Measurements from ENCODE around the gene IQCE. TPM values are rescaled to one million over a fixed set of nuclear protein-coding genes. Genes with fewer than 3 reads are reported as not detected.
A peak's percentile ranks its signal among the peaks of the same experiment; 100 is the strongest.

The IQCE gene
- total RNA-seq, 4 donors from 2014 or later: 27.2 to 187 (median 55.5) TPM

DNA sequence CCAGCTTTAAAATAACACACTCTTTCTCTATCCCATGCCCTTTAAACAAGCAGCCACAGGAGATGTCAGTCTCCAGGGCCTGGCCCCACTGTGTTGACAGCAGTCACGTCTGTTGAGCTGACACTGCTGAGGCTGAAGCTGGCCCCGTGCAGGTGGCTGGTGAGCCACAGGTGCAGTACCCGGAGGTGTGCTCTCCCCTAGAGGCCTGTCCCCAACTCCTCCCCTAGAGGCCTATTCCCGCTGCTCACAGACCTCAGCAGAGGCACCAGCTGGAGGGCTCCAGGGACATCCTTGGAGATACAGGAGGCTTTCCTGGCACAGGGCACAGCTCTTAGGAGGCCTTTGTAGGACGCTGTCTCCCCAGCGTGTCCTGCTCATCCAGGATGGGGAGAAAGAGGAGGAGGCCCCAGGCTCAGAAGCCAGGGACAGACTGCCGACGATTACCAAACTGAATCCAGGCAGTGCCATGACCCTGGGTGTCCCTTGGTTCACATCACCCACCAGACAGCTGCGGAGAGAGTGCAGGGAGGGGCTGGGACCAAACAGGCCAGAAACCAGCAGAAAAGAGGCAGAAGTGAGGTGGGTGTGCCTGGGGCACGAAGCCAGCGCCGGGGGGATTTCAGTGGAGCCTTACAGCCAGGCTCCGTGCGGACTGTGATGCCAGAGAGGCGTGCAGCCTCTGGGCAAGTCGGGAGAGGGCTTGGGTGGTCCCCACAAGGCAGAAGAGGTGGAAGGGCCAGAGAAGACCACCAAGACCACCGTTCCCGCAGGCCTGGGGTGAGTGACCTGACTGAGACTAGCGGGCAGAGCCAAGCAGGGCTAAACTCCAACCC is 54.5 kb downstream of the IQCE start:
- in situ Hi-C loops (cut with MboI; ENCODE audit: low pct_ligation_motif_present in 1 of 4, low pct_unique_long_range_greater_than_20kb in 1 of 4, low sequenced_read_pairs in 3 of 4): no loop called here
- no peak for TF ChIP-seq POLR2AphosphoS5 (IDR thresholded peaks at IDR 0.05)
- TF ChIP-seq POLR2A (IDR thresholded peaks at IDR 0.05): no peak
- TF ChIP-seq EP300 (IDR thresholded peaks at IDR 0.05; ENCODE audit: low read depth): no peak
- TF ChIP-seq, protein P1, sequence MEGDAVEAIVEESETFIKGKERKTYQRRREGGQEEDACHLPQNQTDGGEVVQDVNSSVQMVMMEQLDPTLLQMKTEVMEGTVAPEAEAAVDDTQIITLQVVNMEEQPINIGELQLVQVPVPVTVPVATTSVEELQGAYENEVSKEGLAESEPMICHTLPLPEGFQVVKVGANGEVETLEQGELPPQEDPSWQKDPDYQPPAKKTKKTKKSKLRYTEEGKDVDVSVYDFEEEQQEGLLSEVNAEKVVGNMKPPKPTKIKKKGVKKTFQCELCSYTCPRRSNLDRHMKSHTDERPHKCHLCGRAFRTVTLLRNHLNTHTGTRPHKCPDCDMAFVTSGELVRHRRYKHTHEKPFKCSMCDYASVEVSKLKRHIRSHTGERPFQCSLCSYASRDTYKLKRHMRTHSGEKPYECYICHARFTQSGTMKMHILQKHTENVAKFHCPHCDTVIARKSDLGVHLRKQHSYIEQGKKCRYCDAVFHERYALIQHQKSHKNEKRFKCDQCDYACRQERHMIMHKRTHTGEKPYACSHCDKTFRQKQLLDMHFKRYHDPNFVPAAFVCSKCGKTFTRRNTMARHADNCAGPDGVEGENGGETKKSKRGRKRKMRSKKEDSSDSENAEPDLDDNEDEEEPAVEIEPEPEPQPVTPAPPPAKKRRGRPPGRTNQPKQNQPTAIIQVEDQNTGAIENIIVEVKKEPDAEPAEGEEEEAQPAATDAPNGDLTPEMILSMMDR (IDR thresholded peaks at IDR 0.05): no peak
- Histone ChIP-seq H3K4me1 (peaks cover 6 to 15% (median 12%) of the 10 kb centered on the region in 4 donors), H3K27ac (no peak overlapping the region), H3K4me3 (no peak overlapping the region), H3K27me3 (no peaks in the 10 kb centered on the region), H3K36me3 (no peaks in the 10 kb centered on the region), H3K9me3 (no peaks in the 10 kb centered on the region)
- WGBS, 2 donors (ENCODE audit: low coverage in 1 of 2): 90% methylated on average over 19 of the region's 19 CpGs; no CpG with 5 or more reads in 1 of the 2 donors
- intact Hi-C loops (cut with DNase I; ENCODE audit: low total_unique reads): no loop called here
- no peak for DNase-seq

DNA sequence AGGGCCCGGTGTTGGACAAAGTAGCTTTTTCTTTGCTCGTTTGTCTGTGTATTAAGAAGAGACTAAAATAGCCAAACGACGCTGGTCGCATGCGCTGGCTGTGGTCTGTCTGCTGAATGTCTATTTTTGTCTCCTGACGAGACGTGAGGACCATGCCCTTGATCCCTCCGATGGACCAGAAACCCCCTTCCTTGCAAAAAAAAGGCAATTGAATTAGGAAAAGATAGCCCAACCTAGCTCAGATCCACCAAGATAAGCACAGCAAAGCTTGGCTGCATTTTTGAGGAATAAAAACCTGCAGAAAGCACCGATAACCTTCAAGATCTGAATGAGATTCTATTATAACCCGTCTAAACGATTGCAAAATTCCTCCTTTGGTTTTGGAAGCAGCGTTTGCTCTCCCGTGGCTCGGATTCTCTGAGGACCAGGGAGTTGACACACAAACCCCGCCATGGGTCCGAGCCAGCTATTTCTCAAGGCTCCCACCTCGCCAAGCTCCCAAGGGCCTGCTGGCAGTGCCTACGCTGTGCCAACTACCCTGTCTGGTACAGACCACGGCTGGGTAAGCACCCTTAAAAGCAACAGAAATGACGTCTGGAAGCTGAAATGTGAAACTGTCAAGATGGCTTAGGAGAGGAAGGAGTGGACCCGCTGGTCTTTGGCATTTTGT is 55.3 kb downstream of the IQCE start:
- no peak overlapping the region for H3K27ac ChIP-seq
- no peaks in the 10 kb centered on the region for H3K9me3 ChIP-seq
- TF ChIP-seq POLR2AphosphoS5 (IDR thresholded peaks at IDR 0.05) (peak in 2 of 3 donors; percentile 11 to 24), EP300 (IDR thresholded peaks at IDR 0.05; ENCODE audit: low read depth) (no peak), POLR2A (IDR thresholded peaks at IDR 0.05) (no peak)
- TF ChIP-seq, protein P1 (IDR thresholded peaks at IDR 0.05): no peak
- no peaks in the 10 kb centered on the region for H3K27me3 ChIP-seq
- no peaks in the 10 kb centered on the region for H3K36me3 ChIP-seq
- in situ Hi-C loops (cut with MboI; ENCODE audit: low pct_ligation_motif_present in 1 of 4, low pct_unique_long_range_greater_than_20kb in 1 of 4, low sequenced_read_pairs in 3 of 4): no loop called here
- WGBS, 2 donors (ENCODE audit: low coverage in 1 of 2): 45 to 58% methylated on average over 8 to 22 of the region's 22 CpGs
- no peak overlapping the region for H3K4me3 ChIP-seq
- peaks cover 6 to 15% (median 12%) of the 10 kb centered on the region in 4 donors for H3K4me1 ChIP-seq
- DNase-seq: no peak
- intact Hi-C loops (cut with DNase I; ENCODE audit: low total_unique reads): no loop called here

DNA sequence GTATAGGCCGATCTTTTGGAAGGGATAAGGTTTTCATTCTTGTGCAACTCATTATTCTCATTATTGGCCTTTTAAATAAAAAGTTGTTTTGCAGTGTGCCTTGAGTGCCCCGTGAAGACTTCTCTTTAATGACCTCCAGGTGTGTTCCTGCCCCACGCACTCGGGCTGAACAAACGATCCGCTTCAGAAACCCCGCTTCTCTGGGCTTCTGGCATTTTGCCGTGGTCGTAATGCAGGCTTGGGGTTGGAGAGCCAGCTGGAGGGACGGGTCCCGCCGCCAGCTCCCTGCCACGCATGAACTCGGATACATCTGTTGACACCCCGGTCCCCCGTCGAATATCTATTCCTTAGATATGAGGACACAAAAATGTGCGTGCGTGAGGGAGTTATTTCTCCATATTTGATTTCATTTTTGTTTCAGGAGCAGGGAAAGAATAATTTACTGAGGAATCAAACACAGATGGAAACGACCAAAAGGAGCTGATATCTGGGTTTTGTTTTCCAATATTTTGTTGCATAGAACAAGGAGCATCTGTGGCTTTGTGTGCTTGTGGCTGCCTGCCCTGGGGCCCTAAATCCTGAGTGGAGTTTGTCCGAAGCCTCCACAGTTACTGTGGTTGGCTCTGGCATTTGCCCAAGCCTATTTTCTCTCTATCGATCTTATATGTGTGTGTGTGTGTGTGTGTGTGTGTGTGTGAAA is 56.0 kb downstream of the IQCE start:
- Histone ChIP-seq H3K27me3 (no peaks in the 10 kb centered on the region), H3K4me3 (no peak overlapping the region), H3K4me1 (peaks cover 6 to 15% (median 11%) of the 10 kb centered on the region in 4 donors), H3K36me3 (no peaks in the 10 kb centered on the region), H3K27ac (no peak overlapping the region), H3K9me3 (no peaks in the 10 kb centered on the region)
- WGBS, 2 donors (ENCODE audit: low coverage in 1 of 2): 66 to 70% methylated on average over 5 to 22 of the region's 22 CpGs
- DNase-seq: no peak
- TF ChIP-seq, protein P1 (IDR thresholded peaks at IDR 0.05): no peak
- TF ChIP-seq POLR2AphosphoS5 (IDR thresholded peaks at IDR 0.05) (no peak), EP300 (IDR thresholded peaks at IDR 0.05; ENCODE audit: low read depth) (no peak), POLR2A (IDR thresholded peaks at IDR 0.05) (no peak)
- intact Hi-C loops (cut with DNase I; ENCODE audit: low total_unique reads): no loop called here
- in situ Hi-C loops (cut with MboI; ENCODE audit: low pct_ligation_motif_present in 1 of 4, low pct_unique_long_range_greater_than_20kb in 1 of 4, low sequenced_read_pairs in 3 of 4): no loop called here
